Neural crest cell (in vitro differentiated cells): Measurements from ENCODE around the gene CDK16. TPM values are rescaled to one million over a fixed set of nuclear protein-coding genes. Genes with fewer than 3 reads are reported as not detected.
A peak's percentile ranks its signal among the peaks of the same experiment; 100 is the strongest.

Experiments used
- DNase-seq: peaks from one replicate; pipeline ENCODE4 v3.0.0; 2021; ENCODE audit warnings: low read depth, mixed read lengths, low spot score
- H3K27ac Mint-ChIP-seq: one replicate; pipeline ENCODE4 v1.8.0; 2021; ENCODE audit warnings: mild to moderate bottlenecking, mixed read lengths; ENCODE audit not compliant: unreplicated experiment
- H3K27me3 Mint-ChIP-seq: 2 replicates; pipeline ENCODE4 v1.8.0; 2021; ENCODE audit warnings: low read depth, mild to moderate bottlenecking, mixed read lengths
- H3K36me3 Mint-ChIP-seq: 2 replicates; pipeline ENCODE4 v1.8.0; 2021; ENCODE audit warnings: low read depth, mild to moderate bottlenecking, mixed read lengths
- H3K4me1 Mint-ChIP-seq: 2 replicates; pipeline ENCODE4 v1.8.0; 2021; ENCODE audit warnings: mixed read lengths
- H3K4me3 Mint-ChIP-seq: one replicate; pipeline ENCODE4 v1.8.0; 2021; ENCODE audit warnings: mild to moderate bottlenecking, mixed read lengths
- H3K9me3 Mint-ChIP-seq: 2 replicates; pipeline ENCODE4 v1.8.0; 2021; ENCODE audit warnings: mixed read lengths
- total RNA-seq: library from RNA; stranded (reverse); gene quantifications from 2 replicates; pipeline ENCODE4 v1.2.1, GENCODE V29; 2021
- TF ChIP-seq, protein P1 (sequence below): fragments of 200-600 bp; sonication (generic); conservative IDR thresholded peaks from 2 replicates; pipeline ENCODE4 v1.5.0; 2021; ENCODE audit warnings: antibody characterized with exemption, mild to moderate bottlenecking

CDK16 gene
- total RNA-seq, 1 donor from 2014 or later: 289 TPM

DNA sequence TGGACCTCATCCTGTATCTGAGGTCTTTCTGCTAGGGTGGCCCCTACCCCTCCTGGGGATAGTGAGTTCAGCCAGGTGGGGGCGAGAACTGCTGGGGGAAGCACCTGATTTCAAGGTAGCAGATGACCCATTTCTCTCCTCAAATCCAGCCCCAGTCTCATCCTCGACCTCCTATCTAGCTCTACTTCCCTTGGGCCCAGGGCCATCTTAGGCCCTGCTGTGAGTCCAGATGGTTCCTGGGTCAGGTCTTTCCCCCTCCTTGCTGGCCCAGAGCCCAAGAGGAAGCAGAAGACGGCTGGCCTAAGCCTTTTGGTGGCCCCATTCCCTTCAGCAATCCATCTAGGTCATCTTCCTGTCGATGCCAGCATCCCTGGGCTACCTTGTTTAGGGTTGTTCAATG is 3.3 kb downstream of the CDK16 start:
- TF ChIP-seq, protein P1, sequence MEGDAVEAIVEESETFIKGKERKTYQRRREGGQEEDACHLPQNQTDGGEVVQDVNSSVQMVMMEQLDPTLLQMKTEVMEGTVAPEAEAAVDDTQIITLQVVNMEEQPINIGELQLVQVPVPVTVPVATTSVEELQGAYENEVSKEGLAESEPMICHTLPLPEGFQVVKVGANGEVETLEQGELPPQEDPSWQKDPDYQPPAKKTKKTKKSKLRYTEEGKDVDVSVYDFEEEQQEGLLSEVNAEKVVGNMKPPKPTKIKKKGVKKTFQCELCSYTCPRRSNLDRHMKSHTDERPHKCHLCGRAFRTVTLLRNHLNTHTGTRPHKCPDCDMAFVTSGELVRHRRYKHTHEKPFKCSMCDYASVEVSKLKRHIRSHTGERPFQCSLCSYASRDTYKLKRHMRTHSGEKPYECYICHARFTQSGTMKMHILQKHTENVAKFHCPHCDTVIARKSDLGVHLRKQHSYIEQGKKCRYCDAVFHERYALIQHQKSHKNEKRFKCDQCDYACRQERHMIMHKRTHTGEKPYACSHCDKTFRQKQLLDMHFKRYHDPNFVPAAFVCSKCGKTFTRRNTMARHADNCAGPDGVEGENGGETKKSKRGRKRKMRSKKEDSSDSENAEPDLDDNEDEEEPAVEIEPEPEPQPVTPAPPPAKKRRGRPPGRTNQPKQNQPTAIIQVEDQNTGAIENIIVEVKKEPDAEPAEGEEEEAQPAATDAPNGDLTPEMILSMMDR: no peak
- Mint-ChIP-seq H3K27me3 (peaks cover 9% of the 10 kb centered on the region), H3K4me3 (peak overlapping the region; percentile 72), H3K27ac (no peak overlapping the region), H3K4me1 (peaks cover 46% of the 10 kb centered on the region), H3K9me3 (no peaks in the 10 kb centered on the region), H3K36me3 (peaks cover 20% of the 10 kb centered on the region)
- no peak for DNase-seq

GRCh38 chrX:47222751-47223350 is 4.4 kb downstream of the CDK16 start:
- TF ChIP-seq, protein P1: no peak
- peaks cover 35% of the 10 kb centered on the region for H3K4me1 Mint-ChIP-seq
- no peak overlapping the region for H3K27ac Mint-ChIP-seq
- peak overlapping the region; percentile 72 for H3K4me3 Mint-ChIP-seq
- peaks cover 16% of the 10 kb centered on the region for H3K36me3 Mint-ChIP-seq
- no peak for DNase-seq
- H3K27me3 Mint-ChIP-seq: peaks cover 5% of the 10 kb centered on the region
- no peaks in the 10 kb centered on the region for H3K9me3 Mint-ChIP-seq

DNA sequence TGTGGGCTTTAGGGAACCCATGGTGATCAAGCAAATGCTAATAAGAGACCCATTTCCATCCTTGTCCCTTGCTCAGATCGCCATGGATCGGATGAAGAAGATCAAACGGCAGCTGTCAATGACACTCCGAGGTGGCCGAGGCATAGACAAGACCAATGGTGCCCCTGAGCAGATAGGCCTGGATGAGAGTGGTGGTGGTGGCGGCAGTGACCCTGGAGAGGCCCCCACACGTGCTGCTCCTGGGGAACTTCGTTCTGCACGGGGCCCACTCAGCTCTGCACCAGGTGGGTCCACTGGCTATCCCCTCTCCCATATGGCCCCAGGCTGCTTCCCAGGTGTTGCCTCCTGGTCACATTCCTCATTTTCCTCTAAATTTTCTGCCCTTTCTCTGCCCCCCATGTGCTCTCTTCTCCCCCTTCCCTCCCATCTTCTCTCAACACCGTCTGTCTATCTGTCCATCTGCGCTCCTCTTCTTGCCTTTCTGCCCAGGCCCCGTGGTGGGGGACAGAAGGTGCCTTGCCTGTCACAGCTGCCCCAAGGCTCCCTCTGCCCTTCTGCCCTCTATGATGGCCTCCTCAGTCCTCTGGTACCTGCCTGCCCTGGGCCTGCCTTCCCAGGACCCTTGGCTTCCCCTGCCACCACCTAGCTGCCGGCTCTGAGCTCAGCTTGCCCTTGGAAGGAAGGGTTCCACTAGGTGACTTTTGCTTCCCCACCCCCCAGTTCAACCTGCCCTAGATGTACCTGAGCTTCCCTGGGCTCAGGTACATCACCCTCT is 5.2 kb downstream of the CDK16 start:
- Mint-ChIP-seq H3K27ac (no peak overlapping the region), H3K9me3 (no peaks in the 10 kb centered on the region), H3K36me3 (peaks cover 21% of the 10 kb centered on the region), H3K27me3 (no peaks in the 10 kb centered on the region), H3K4me3 (peak overlapping the region; percentile 59), H3K4me1 (peaks cover 29% of the 10 kb centered on the region)
- TF ChIP-seq, protein P1: no peak
- no peak for DNase-seq

DNA sequence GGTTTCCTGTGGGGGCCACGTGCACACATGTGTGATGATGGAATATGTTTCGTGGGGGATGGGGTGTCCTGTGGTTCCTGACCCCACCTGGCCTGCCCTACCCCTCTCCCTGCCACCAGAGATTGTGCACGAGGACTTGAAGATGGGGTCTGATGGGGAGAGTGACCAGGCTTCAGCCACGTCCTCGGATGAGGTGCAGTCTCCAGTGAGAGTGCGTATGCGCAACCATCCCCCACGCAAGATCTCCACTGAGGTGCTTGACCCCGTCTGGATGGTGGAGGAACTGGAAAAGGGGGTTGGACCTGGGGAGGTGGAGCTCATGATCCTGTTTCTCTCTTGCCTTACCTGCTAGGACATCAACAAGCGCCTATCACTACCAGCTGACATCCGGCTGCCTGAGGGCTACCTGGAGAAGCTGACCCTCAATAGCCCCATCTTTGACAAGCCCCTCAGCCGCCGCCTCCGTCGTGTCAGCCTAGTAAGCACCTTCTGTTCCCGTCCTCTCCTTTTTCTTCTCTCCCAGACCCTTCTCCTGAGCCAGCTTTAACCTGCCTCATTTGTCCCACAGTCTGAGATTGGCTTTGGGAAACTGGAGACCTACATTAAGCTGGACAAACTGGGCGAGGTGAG is 5.9 kb downstream of the CDK16 start:
- Mint-ChIP-seq H3K4me3 (no peak overlapping the region), H3K27me3 (no peaks in the 10 kb centered on the region), H3K9me3 (no peaks in the 10 kb centered on the region), H3K36me3 (peaks cover 23% of the 10 kb centered on the region), H3K4me1 (peaks cover 26% of the 10 kb centered on the region), H3K27ac (no peak overlapping the region)
- no peak for DNase-seq
- TF ChIP-seq, protein P1: no peak

GRCh38 chrX:47224896-47225290 is 6.4 kb downstream of the CDK16 start:
- H3K36me3 Mint-ChIP-seq: peaks cover 24% of the 10 kb centered on the region
- peaks cover 22% of the 10 kb centered on the region for H3K4me1 Mint-ChIP-seq
- no peak overlapping the region for H3K27ac Mint-ChIP-seq
- no peaks in the 10 kb centered on the region for H3K27me3 Mint-ChIP-seq
- no peak overlapping the region for H3K4me3 Mint-ChIP-seq
- H3K9me3 Mint-ChIP-seq: no peaks in the 10 kb centered on the region
- no peak for DNase-seq
- TF ChIP-seq, protein P1: no peak
